IMR-90 (cell line): Measurements from ENCODE around the gene FMOD. TPM values are rescaled to one million over a fixed set of nuclear protein-coding genes. Genes with fewer than 3 reads are reported as not detected.

Source experiments
- ATAC-seq: fragments of 200-7000 bp; cut with Tn5 transposase; 2 replicates; pipeline ENCODE4 v1.9.1; 2020; ENCODE audit warnings: low read depth, mild to moderate bottlenecking, moderate library complexity
- BruUV-seq: library from RNA; stranded (reverse); fragments of 400-500 nt; replicated peaks from 2 replicates; lab custom pipeline; 2021; lab: Mats Ljungman, UMichigan
- CTCF ChIA-PET: fragments of 300-600 bp; formaldehyde crosslinking; extraction: SDS; loops from one replicate; lab custom pipeline; 2021; ENCODE audit warnings: antibody characterized with exemption; lab: Yijun Ruan, JAX
- POLR2A ChIA-PET: fragments of 300-600 bp; sonication (Branson Sonifier 250); formaldehyde crosslinking; loops from one replicate; lab custom pipeline; 2022; ENCODE audit warnings: antibody characterized with exemption; ENCODE audit not compliant: unreplicated experiment; lab: Charles Lee
- DNase-seq: peaks from one replicate; pipeline ENCODE4 v3.0.0; 2013
- H2AFZ ChIP-seq: replicated peaks from 2 replicates; pipeline ENCODE3; 2013; ENCODE audit warnings: low read length, mild to moderate bottlenecking; ENCODE audit not compliant: poor library complexity
- H2AK5ac ChIP-seq: 2 replicates; pipeline ENCODE4 v1.6.1; 2013; ENCODE audit warnings: low read depth, low read length, inconsistent platforms
- H2AK9ac ChIP-seq: replicated peaks from 2 replicates; pipeline ENCODE3; 2013; ENCODE audit warnings: mild to moderate bottlenecking, low read depth, low read length, moderate library complexity; ENCODE audit not compliant: poor library complexity
- H2BK120ac ChIP-seq: 2 replicates; pipeline ENCODE4 v1.6.1; 2013; ENCODE audit warnings: low read depth, low read length, inconsistent platforms
- H2BK15ac ChIP-seq: 3 replicates; pipeline ENCODE4 v1.6.1; 2013; ENCODE audit warnings: low read depth, low read length, inconsistent platforms
- H2BK20ac ChIP-seq: 2 replicates; pipeline ENCODE4 v1.6.1; 2013; ENCODE audit warnings: low read depth, mild to moderate bottlenecking, inconsistent platforms, low read length, moderate library complexity
- H2BK5ac ChIP-seq: 2 replicates; pipeline ENCODE4 v1.6.1; 2013; ENCODE audit warnings: mild to moderate bottlenecking, low read depth, low read length, inconsistent platforms; ENCODE audit not compliant: poor library complexity, severe bottlenecking
- H3K14ac ChIP-seq: replicated peaks from 2 replicates; pipeline ENCODE4 v1.6.1; 2013; ENCODE audit warnings: low read depth, low read length, inconsistent platforms
- H3K18ac ChIP-seq: 2 replicates; pipeline ENCODE4 v1.6.1; 2013; ENCODE audit warnings: low read depth, low read length, control low read depth
- H3K23ac ChIP-seq: 2 replicates; pipeline ENCODE4 v1.6.1; 2013; ENCODE audit warnings: low read depth, low read length, inconsistent platforms
- H3K27ac ChIP-seq: 2 replicates; pipeline ENCODE4 v1.5.1; 2013; ENCODE audit warnings: mild to moderate bottlenecking, control low read depth, low read length; ENCODE audit not compliant: insufficient read depth
- H3K27me3 ChIP-seq: 2 replicates; pipeline ENCODE4 v1.6.1; 2013; ENCODE audit warnings: low read length; ENCODE audit not compliant: control insufficient read depth, insufficient read depth
- H3K36me3 ChIP-seq: 2 replicates; pipeline ENCODE4 v1.6.1; 2013; ENCODE audit warnings: low read length, mixed read lengths; ENCODE audit not compliant: control insufficient read depth, insufficient read depth
- H3K4ac ChIP-seq: 2 replicates; pipeline ENCODE4 v1.6.1; 2013; ENCODE audit warnings: low read depth, low read length, inconsistent platforms
- H3K4me1 ChIP-seq: 2 replicates; pipeline ENCODE4 v1.6.1; 2013; ENCODE audit warnings: low read length, mixed read lengths; ENCODE audit not compliant: control insufficient read depth, insufficient read depth
- H3K4me2 ChIP-seq: 2 replicates; pipeline ENCODE4 v1.6.1; 2013; ENCODE audit warnings: low read depth, mild to moderate bottlenecking, control low read depth, low read length, moderate library complexity
- H3K4me3 ChIP-seq: 2 replicates; pipeline ENCODE4 v1.5.1; 2013; ENCODE audit warnings: low read depth, mild to moderate bottlenecking, control low read depth, low read length, moderate library complexity; ENCODE audit not compliant: insufficient read depth
- H3K56ac ChIP-seq: 2 replicates; pipeline ENCODE4 v1.6.1; 2013; ENCODE audit warnings: low read length, inconsistent platforms; ENCODE audit not compliant: insufficient read depth; ENCODE audit errors: extremely low read depth
- H3K79me1 ChIP-seq, 2 experiments: 2 replicates each; pipeline ENCODE4 v1.6.1; 2013; ENCODE audit warnings: low read length in 2 of 2, inconsistent platforms in 1 of 2, low read depth in 1 of 2
- H3K9ac ChIP-seq: 2 replicates; pipeline ENCODE4 v1.6.1; 2013; ENCODE audit warnings: low read depth, low read length, control low read depth
- H3K9me1 ChIP-seq: 2 replicates; pipeline ENCODE4 v1.6.1; 2013; ENCODE audit warnings: low read length, inconsistent platforms; ENCODE audit not compliant: insufficient read depth
- H3K9me3 ChIP-seq: 2 replicates; pipeline ENCODE4 v1.6.1; 2013; ENCODE audit warnings: low read length; ENCODE audit not compliant: control insufficient read depth, insufficient read depth
- H4K20me1 ChIP-seq: 2 replicates; pipeline ENCODE4 v1.6.1; 2013; ENCODE audit warnings: low read length, inconsistent platforms; ENCODE audit not compliant: insufficient read depth
- H4K5ac ChIP-seq: 2 replicates; pipeline ENCODE4 v1.6.1; 2013; ENCODE audit warnings: mild to moderate bottlenecking, low read depth, low read length, control low read depth
- H4K8ac ChIP-seq, 2 experiments: 2 replicates each; pipeline ENCODE4 v1.6.1; 2013; ENCODE audit warnings: low read depth in 2 of 2, low read length in 2 of 2, control low read depth in 1 of 2, inconsistent platforms in 1 of 2
- H4K91ac ChIP-seq: 2 replicates; pipeline ENCODE4 v1.6.1; 2013; ENCODE audit warnings: low read depth, low read length, inconsistent platforms; ENCODE audit not compliant: insufficient read depth
- CEBPB ChIP-seq: IDR thresholded peaks from 2 replicates; pipeline ENCODE4 v1.6.1; 2012; ENCODE audit warnings: low read depth, low read length, improper control_type of control experiment
- MAFK ChIP-seq: IDR thresholded peaks from 2 replicates; pipeline ENCODE4 v1.6.1; 2012; ENCODE audit warnings: low read depth, low read length, improper control_type of control experiment
- POLR2A ChIP-seq: IDR thresholded peaks from 2 replicates; pipeline ENCODE4 v1.6.1; 2012; ENCODE audit warnings: mild to moderate bottlenecking, low read depth, low read length
- WGBS, 2 experiments: methylation state at CpG; one replicate each; pipeline versions ENCODE4 v1.1.5 to v1.1.7; 2013; ENCODE audit warnings: missing lambda C conversion rate in 2 of 2; ENCODE audit not compliant: insufficient read length in 1 of 2; ENCODE audit errors: extremely low coverage in 2 of 2; 5-methylcytosine and 5-hydroxymethylcytosine counted together
- dilution Hi-C: fragments of 300-500 bp; cut with HindIII; formaldehyde crosslinking; loops from one replicate; pipeline ENCODE4 v1.14.3; 2018; ENCODE audit warnings: low sequenced_read_pairs; ENCODE audit not compliant: unreplicated experiment
- in situ Hi-C: fragments of 300-500 bp; cut with MboI; formaldehyde crosslinking; loops from 3 replicates; pipeline ENCODE4 v1.14.3; 2019; ENCODE audit warnings: low sequenced_read_pairs, inconsistent platforms, mixed read lengths
- intact Hi-C: fragments of 100-400 bp; cut with micrococcal nuclease; formaldehyde crosslinking; loops from 2 replicates; pipeline ENCODE4 v1.10.0; 2022
- polyA plus RNA-seq, 3 experiments: library from polyadenylated mRNA; depleted of rRNA; stranded (reverse); fragments of >200 nt; gene quantifications; 2 replicates each; pipeline ENCODE4 v1.2.3, GENCODE V29; 2012; ENCODE audit warnings: low replicate concordance in 1 of 3
- total RNA-seq: library from RNA; depleted of rRNA; stranded (reverse); fragments of >200 nt; gene quantifications from 2 replicates; pipeline ENCODE4 v1.2.3, GENCODE V29; 2012

FMOD gene
- total and polyA plus RNA-seq, 2 of the 4 experiments (the other 2 are of a cell fraction) = 0.18 to 2.7 TPM

DNA sequence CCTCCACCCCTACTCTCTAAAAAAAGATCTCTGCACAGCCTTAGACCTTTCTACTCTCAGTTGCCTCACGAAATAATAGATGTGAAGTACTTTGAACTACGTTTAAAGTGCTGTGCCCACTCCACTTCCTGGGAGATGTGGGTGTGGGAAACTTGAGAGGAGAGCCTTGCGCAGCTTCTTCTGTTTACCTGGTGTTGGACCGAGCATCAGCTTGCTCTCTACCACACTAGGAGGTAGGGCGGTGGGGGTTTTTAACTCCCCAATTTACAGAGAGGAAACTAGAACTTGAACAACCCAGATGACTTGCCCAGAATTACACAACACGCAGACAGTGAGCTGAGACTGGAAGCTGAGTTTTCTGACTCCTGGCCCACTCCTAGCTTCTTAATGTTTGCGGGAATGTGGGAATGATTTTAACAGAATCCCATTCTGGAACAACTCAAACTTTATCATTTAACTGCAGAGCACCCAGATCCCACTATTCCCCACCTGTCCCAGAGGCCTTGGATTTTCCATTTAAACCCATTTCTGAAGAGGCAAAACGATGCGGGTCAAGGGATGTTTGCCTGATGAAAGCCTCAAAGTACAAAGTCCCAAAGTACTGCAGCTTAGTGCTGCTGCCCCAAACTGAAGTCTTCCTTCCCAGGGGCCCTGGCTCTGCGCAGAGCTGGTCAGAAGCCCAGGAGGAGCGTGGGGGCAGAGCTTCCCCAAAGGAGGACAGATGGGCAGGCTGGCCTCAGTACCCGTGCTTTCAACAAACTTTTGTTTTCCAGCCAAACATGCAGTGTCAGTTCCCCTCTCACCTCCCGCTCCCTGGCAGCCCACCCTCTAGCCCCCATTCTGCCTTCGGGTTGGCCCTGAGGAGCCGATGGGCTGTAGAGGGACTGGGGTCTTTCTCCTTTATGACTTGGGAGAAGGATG lies 26.6 kb downstream of the FMOD start:
- no peak overlapping the region for H2AK9ac ChIP-seq
- H3K4me1 ChIP-seq = peaks cover 10% of the 10 kb centered on the region; the same call in 1 of the 2 replicates
- TF ChIP-seq CEBPB (no peak), MAFK (no peak), POLR2A (no peak)
- H4K20me1 ChIP-seq = no peaks in the 10 kb centered on the region
- H3K23ac ChIP-seq = no peak overlapping the region; the same call in 1 of the 2 replicates
- H3K56ac ChIP-seq = no peak overlapping the region
- in situ Hi-C loops = no loop called here
- intact Hi-C loops = no loop called here
- H2BK20ac ChIP-seq = no peak overlapping the region
- no peak overlapping the region for H2AK5ac ChIP-seq
- dilution Hi-C loops = no loop called here
- DNase-seq = no peak
- no peak overlapping the region for H4K5ac ChIP-seq
- H3K9me1 ChIP-seq = peaks cover 9% of the 10 kb centered on the region
- no peak overlapping the region for H3K4ac ChIP-seq
- H3K9ac ChIP-seq = no peak overlapping the region
- ATAC-seq = no peak
- no peak overlapping the region for H3K4me3 ChIP-seq
- ChIA-PET CTCF (interaction anchor here (0.6 to 1.2 kb wide), 2 partner anchors 52 to 57 kb away, joined by 3 to 4 read pairs; no protein-coding TSS in a partner anchor), POLR2A (no interaction called here)
- no peak overlapping the region for H3K14ac ChIP-seq
- H3K18ac ChIP-seq = no peak overlapping the region
- H2BK5ac ChIP-seq = no peak overlapping the region
- H4K8ac ChIP-seq = no peak overlapping the region
- H3K9me3 ChIP-seq = no peaks in the 10 kb centered on the region
- H3K79me1 ChIP-seq = no peaks in the 10 kb centered on the region
- no TSS peak for BruUV-seq
- no peak overlapping the region for H2BK15ac ChIP-seq
- WGBS, 2 experiments = 87% methylated on average over 3 of the region's 15 CpGs; no CpG with 5 or more reads in 1 of the 2 experiments
- no peak overlapping the region; the same call in 1 of the 2 replicates for H3K4me2 ChIP-seq
- H4K91ac ChIP-seq = no peak overlapping the region
- H2AFZ ChIP-seq = no peak overlapping the region
- H3K27ac ChIP-seq = no peak overlapping the region
- no peak overlapping the region; the same call in 1 of the 2 replicates for H2BK120ac ChIP-seq
- no peaks in the 10 kb centered on the region for H3K36me3 ChIP-seq
- peaks cover 51% of the 10 kb centered on the region for H3K27me3 ChIP-seq
